HEK293 (cell line): Measurements from ENCODE around the gene GCNT1.

Source experiments
- CTCF ChIA-PET: fragments of 350-600 bp; formaldehyde crosslinking; extraction: SDS; loops from one replicate; lab custom pipeline; 2021; ENCODE audit warnings: antibody characterized with exemption; lab: Yijun Ruan, JAX
- POLR2A ChIA-PET: fragments of 300-600 bp; formaldehyde crosslinking; extraction: SDS; loops from one replicate; lab custom pipeline; 2020; ENCODE audit warnings: antibody characterized with exemption, inconsistent platforms; lab: Yijun Ruan, JAX
- H3K27ac ChIP-seq: fragments of 200-500 bp; sonication (Bioruptor generic); 2 replicates; pipeline ENCODE4 v1.5.1; 2014; ENCODE audit warnings: low read depth, low read length, control low read depth, inconsistent platforms; ENCODE audit errors: extremely low read depth
- H3K36me3 ChIP-seq, 2 experiments: fragments of 200-500 bp in 1 of 2; sonication (Bioruptor generic) in 1 of 2; 1 replicate in 1 of 2; 2 replicates in 1 of 2; pipeline ENCODE4 v1.5.1; 2014 to 2017; ENCODE audit warnings: inconsistent platforms in 2 of 2, low read length in 2 of 2; ENCODE audit not compliant: control insufficient read depth in 2 of 2, insufficient read depth in 1 of 2
- H3K4me1 ChIP-seq: fragments of 200-500 bp; sonication (Bioruptor generic); 2 replicates; pipeline ENCODE4 v1.5.1; 2014; ENCODE audit warnings: mild to moderate bottlenecking, low read length, inconsistent platforms; ENCODE audit not compliant: control insufficient read depth, insufficient read depth
- H3K4me3 ChIP-seq: 2 replicates; pipeline ENCODE4 v1.5.1; 2011; ENCODE audit warnings: low read depth, mild to moderate bottlenecking, control low read depth, low read length, moderate library complexity
- H3K9me3 ChIP-seq: fragments of 200-500 bp; sonication (Bioruptor generic); 2 replicates; pipeline ENCODE4 v1.5.1; 2014; ENCODE audit warnings: low read depth, low read length, inconsistent platforms; ENCODE audit not compliant: control insufficient read depth, insufficient read depth
- KLF17 ChIP-seq: fragments of 450-650 bp; formaldehyde crosslinking; IDR thresholded peaks from 2 replicates; pipeline ENCODE4 v1.5.1; 2016; ENCODE audit warnings: missing biosample characterization, missing genetic modification characterization
- PRDM10 ChIP-seq: fragments of 450-650 bp; formaldehyde crosslinking; IDR thresholded peaks from 2 replicates; pipeline ENCODE4 v1.5.1; 2016; ENCODE audit warnings: missing biosample characterization, missing genetic modification characterization
- REST ChIP-seq: fragments of 450-650 bp; formaldehyde crosslinking; IDR thresholded peaks from 2 replicates; pipeline ENCODE4 v1.5.1; 2016; ENCODE audit warnings: missing biosample characterization, missing genetic modification characterization
- YY2 ChIP-seq: fragments of 450-650 bp; formaldehyde crosslinking; IDR thresholded peaks from 2 replicates; pipeline ENCODE4 v1.5.1; 2016; ENCODE audit warnings: missing biosample characterization, missing genetic modification characterization
- ZBTB11 ChIP-seq: fragments of 450-650 bp; formaldehyde crosslinking; conservative IDR thresholded peaks from 2 replicates; pipeline ENCODE4 v1.5.1; 2016; ENCODE audit warnings: low read depth, missing biosample characterization, missing genetic modification characterization
- ZBTB21 ChIP-seq: fragments of 450-650 bp; formaldehyde crosslinking; IDR thresholded peaks from 2 replicates; pipeline ENCODE4 v1.5.1; 2017; ENCODE audit warnings: missing biosample characterization, missing genetic modification characterization
- ZFP41 ChIP-seq: fragments of 450-650 bp; formaldehyde crosslinking; IDR thresholded peaks from 2 replicates; pipeline ENCODE4 v1.5.1; 2016; ENCODE audit warnings: missing biosample characterization, missing genetic modification characterization, borderline replicate concordance
- ZNF148 ChIP-seq: fragments of 450-650 bp; formaldehyde crosslinking; IDR thresholded peaks from 2 replicates; pipeline ENCODE4 v1.5.0; 2017; ENCODE audit warnings: missing biosample characterization, missing genetic modification characterization, borderline replicate concordance
- ZNF292 ChIP-seq: fragments of 450-650 bp; formaldehyde crosslinking; IDR thresholded peaks from 2 replicates; pipeline ENCODE4 v1.5.1; 2016; ENCODE audit warnings: low read depth, missing biosample characterization, missing genetic modification characterization, borderline replicate concordance
- ZNF311 ChIP-seq: fragments of 450-650 bp; formaldehyde crosslinking; IDR thresholded peaks from 2 replicates; pipeline ENCODE4 v1.5.1; 2017; ENCODE audit warnings: missing biosample characterization, missing genetic modification characterization, borderline replicate concordance
- ZNF362 ChIP-seq: fragments of 450-650 bp; formaldehyde crosslinking; IDR thresholded peaks from 2 replicates; pipeline ENCODE4 v1.5.1; 2016; ENCODE audit warnings: missing biosample characterization, missing genetic modification characterization
- ZNF37A ChIP-seq: fragments of 450-650 bp; IDR thresholded peaks from 2 replicates; pipeline ENCODE4 v1.5.1; 2018; ENCODE audit warnings: missing biosample characterization, missing genetic modification characterization
- ZNF501 ChIP-seq: fragments of 450-650 bp; formaldehyde crosslinking; IDR thresholded peaks from 2 replicates; pipeline ENCODE4 v1.5.1; 2016; ENCODE audit warnings: missing biosample characterization, missing genetic modification characterization
- ZNF529 ChIP-seq: fragments of 450-650 bp; formaldehyde crosslinking; IDR thresholded peaks from 2 replicates; pipeline ENCODE4 v1.5.1; 2017; ENCODE audit warnings: missing genetic modification characterization, missing biosample characterization; ENCODE audit not compliant: insufficient replicate concordance
- ZNF530 ChIP-seq: fragments of 450-650 bp; formaldehyde crosslinking; IDR thresholded peaks from 2 replicates; pipeline ENCODE4 v1.5.1; 2016; ENCODE audit warnings: low read depth, missing biosample characterization, missing genetic modification characterization
- ZNF544 ChIP-seq: fragments of 450-650 bp; formaldehyde crosslinking; IDR thresholded peaks from 2 replicates; pipeline ENCODE4 v1.5.0; 2017; ENCODE audit warnings: missing biosample characterization, missing genetic modification characterization
- ZNF585B ChIP-seq: fragments of 450-650 bp; formaldehyde crosslinking; IDR thresholded peaks from 2 replicates; pipeline ENCODE4 v1.5.1; 2016; ENCODE audit warnings: missing biosample characterization, missing genetic modification characterization
- ZNF596 ChIP-seq: fragments of 450-650 bp; IDR thresholded peaks from 2 replicates; pipeline ENCODE4 v1.5.0; 2018; ENCODE audit warnings: missing biosample characterization, mild to moderate bottlenecking, missing genetic modification characterization, moderate library complexity
- ZNF792 ChIP-seq: fragments of 450-650 bp; formaldehyde crosslinking; IDR thresholded peaks from 2 replicates; pipeline ENCODE4 v1.5.1; 2016; ENCODE audit warnings: missing biosample characterization, missing genetic modification characterization

GCNT1 gene

GRCh38 chr9:76526026-76526425, 67.0 kb downstream of the GCNT1 start:
- H3K36me3 ChIP-seq, result no peaks in the 10 kb centered on the region
- ChIA-PET CTCF (interaction anchor here (1.7 kb wide), 1 partner anchor 15 kb away, joined by 4 read pairs; no protein-coding TSS in a partner anchor), POLR2A (no interaction called here)
- H3K27ac ChIP-seq, result no peak overlapping the region
- no peak for TF ChIP-seq ZNF37A
- peak; percentile 70 for TF ChIP-seq PRDM10
- H3K4me3 ChIP-seq, result no peak overlapping the region
- no peaks in the 10 kb centered on the region for H3K9me3 ChIP-seq
- no peaks in the 10 kb centered on the region for H3K4me1 ChIP-seq

- H3K27ac ChIP-seq, result no peak overlapping the region
- H3K9me3 ChIP-seq, result no peaks in the 10 kb centered on the region
- H3K4me3 ChIP-seq, result no peak overlapping the region
- no peaks in the 10 kb centered on the region for H3K4me1 ChIP-seq
- no peaks in the 10 kb centered on the region for H3K36me3 ChIP-seq
- CTCF ChIA-PET, result interaction anchor here (0.6 to 0.7 kb wide), 2 partner anchors 78 to 1464 kb away, joined by 3 read pairs; no protein-coding TSS in a partner anchor
- POLR2A ChIA-PET, result no interaction called here
- TF ChIP-seq ZNF292 (tag by site-specific recombination), result no peak
- no peak for TF ChIP-seq ZNF362 (tag by site-specific recombination)
- no peak for TF ChIP-seq ZNF501 (tag by site-specific recombination)
- no peak for TF ChIP-seq ZNF596 (tag by site-specific recombination)
- no peak for TF ChIP-seq ZFP41
- TF ChIP-seq KLF17 (tag by site-specific recombination), result no peak
- no peak for TF ChIP-seq ZNF792 (tag by site-specific recombination)
- TF ChIP-seq ZNF148 (tag by site-specific recombination), result no peak
- no peak for TF ChIP-seq ZNF311 (tag by site-specific recombination)
- TF ChIP-seq ZBTB11 (tag by site-specific recombination), result no peak
- no peak for TF ChIP-seq REST
- no peak for TF ChIP-seq ZNF544
- no peak for TF ChIP-seq YY2 (tag by site-specific recombination)
- TF ChIP-seq ZNF529 (tag by site-specific recombination), result no peak
- no peak for TF ChIP-seq ZNF530 (tag by site-specific recombination)
- TF ChIP-seq ZNF585B (tag by site-specific recombination), result no peak
- TF ChIP-seq ZBTB21, result no peak
Measured at GRCh38 chr9:76528056-76528455, 69.1 kb downstream of the GCNT1 start.
